Stimulated activated CD8-positive, alpha-beta memory T cell treated with anti-CD3 and anti-CD28 coated beads, Interleukin-4, amount 100 ng/mL, for 1 hour (primary cell): ENCODE measurements around the gene POMGNT1.
"Not testable (repeated sequence)": the region's sequence is repeated elsewhere in the genome, so short reads cannot be mapped to it uniquely, and the experiment has no call there.

Experiments used
- DNase-seq, 2 donors: peaks; one replicate each; pipeline ENCODE4 v3.0.0-alpha.2; 2020; ENCODE audit warnings: low read depth in 2 of 2, low spot score in 1 of 2

Gene POMGNT1

DNA sequence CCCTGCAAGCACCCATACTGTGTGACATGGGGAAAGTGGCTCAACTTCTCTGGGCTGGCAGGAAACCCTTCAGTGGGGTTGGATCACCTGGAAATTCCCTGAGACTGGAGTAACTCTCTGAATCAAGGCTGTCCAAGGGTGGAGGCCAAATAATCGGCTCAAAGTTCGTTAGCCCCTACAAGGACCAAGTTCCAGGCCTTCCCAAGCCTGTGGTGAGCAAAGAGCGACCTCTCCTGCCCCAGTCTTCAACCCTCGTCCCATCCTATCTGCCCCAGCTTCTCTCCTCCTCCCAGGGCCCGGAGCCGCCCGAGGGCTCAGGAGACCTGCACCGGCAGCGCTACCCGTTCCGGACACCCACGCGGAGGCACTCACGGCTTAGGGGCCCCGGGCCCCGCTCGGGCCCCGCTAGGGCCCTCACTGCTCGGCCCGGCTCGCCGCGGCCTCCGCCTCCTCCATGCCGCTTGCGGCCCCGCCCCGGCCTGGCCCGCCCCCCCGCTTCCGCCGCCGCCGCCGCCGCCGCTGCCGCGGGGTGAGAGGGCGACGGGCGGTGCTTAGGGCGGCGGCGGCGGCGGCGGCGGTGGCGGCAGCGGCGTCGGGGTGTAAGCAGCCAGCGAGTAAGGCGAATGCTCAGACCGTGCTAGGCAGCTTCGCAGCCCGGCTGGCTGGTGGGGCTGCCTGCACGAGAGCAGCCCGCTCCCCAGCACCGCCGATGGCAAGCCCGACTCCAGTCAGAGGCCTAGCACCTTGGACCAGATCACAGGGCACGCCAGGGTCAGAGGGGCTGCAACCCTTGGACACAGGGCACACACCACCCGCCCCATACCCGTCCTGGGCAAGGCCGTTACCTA is at the start of gene POMGNT1:
POMGNT1 (minus strand) TSS at position 471 of the 848 bp plus-strand sequence. CDS start 613 bp downstream, outside the sequence.
- peak; percentile 35 to 51 for DNase-seq

DNA sequence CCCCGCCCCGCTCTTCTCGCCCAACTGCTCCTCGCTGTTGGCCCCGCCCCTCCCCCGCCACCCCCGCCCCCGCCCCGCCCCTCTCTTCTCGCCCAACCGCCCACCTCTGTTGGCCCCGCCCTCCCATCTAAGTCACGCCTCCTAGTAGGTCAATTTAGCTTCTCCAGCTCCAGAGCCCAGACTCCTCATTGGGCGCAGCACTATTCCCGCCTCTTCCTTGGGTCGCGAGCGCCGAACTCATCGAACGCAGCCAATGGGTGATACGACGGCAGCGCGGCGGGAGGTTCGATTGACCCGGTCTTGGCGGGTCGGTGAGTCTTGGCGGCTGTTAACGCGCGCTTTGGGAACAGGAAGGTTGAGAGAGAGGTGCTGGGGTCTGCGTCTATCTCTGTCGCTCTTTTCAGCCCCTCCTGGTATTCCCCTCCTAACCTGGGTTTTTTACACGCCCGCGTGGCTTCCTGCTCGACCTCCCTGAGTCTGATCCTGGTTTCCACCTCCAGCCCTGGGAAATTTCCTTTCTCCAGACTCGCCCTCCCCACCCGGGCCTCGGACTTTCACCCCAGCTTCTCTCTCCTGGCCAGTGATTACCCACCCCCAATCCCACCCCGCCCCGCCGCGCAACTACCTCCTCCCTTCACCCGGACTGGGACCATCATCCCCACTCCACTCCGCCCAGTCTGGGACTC is 49.3 kb upstream of the POMGNT1 start, which contains the start of gene RAD54L:
RAD54L (plus strand) TSS at position 328 of the 686 bp plus-strand sequence. CDS start 643 bp downstream, outside the sequence.
- peak; percentile 84 to 91 for DNase-seq

DNA sequence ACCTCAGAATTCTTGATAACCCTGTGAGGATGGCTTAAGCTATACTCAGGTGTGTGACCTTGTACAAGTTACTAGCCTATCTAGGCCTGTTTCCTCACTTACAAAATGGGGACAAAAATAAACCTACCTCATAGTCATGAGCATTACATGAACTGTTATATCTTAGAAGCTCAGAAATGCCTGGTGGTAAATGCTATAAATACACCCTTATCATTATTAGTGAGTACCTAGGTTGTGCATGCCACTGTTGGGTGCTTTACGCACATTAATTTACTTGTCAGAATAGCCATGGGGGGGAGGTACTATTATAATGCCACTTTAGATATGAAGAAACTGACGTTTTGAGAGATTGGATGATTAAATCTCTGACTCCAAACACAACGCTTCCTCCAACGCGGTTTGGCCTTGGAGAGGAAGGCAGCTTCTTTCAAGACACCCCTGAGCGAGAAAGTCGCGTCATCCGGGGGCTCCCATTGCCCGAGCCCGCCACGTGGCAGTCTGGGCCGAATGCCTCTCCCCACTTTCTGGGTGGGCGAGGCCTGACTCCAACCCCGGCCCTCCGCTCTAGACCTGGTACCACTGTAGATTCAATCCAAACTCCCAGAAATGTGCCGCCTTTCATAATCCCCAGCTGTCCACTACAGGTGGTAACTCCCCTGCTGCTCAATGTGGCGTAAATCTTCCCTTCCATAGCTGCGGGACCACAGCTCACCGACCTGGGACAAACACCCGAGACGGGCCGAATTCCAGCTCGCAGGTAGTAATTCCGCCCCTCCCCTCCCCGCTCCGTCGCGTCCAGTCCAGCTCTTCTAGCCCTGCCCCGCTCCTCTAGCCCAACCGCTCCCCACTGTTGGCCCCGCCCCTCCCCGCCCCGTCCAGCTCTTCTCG is 48.6 kb upstream of the POMGNT1 start:
- no peak for DNase-seq

DNA sequence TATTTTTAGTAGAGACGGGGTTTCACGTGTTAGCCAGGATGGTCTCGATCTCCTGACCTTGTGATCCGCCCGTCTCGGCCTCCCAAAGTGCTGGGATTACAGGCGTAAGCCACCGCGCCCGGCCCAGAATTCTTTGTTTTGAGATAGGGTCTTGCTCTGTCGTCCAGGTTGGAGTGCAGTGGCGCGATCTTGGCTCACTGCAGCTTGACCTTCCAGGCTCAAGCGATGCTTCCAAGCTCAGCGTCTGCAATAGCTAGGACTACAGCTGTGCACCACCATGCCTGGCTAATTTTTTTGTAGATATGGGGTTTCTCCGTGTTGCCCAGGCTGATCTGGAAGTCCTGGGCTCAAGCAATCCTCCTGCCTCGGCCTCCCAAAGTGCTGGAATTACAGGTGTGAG is 47.9 kb upstream of the POMGNT1 start:
- not testable (repeated sequence) for DNase-seq

DNA sequence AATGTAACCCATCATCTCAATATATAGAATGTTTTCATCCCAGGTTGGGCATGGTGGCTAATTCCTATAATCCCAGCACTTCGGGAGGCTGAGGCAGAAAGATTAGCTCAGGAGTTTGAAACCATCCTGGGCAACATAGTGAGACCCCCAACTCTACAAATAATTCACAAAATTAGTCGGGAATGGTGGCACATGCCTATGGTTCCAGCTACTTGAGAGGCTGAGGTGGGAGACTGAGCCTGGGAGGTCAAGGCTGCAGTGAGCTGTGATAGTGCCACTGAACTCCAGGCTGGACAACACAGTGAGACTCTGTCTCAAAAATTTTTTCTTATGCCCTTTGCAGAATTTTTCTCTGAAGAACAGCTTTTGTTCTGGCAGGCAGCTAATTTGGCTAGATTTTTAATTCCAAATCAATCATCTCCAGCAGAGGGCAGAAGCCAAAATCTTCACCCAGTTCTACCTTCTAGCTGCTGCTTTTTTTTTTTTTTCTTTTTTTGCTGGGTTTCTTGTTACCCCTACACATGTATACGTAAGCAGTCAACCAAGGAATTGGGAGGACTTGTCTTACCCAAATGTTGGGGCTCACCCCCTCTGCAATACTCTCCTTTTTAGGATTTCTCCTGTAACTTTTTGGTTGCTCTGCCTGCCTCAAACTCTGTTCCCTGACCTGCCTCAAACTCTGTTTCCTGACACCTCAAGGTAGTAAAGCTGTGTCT is 46.6 kb upstream of the POMGNT1 start:
- DNase-seq: no peak

DNA sequence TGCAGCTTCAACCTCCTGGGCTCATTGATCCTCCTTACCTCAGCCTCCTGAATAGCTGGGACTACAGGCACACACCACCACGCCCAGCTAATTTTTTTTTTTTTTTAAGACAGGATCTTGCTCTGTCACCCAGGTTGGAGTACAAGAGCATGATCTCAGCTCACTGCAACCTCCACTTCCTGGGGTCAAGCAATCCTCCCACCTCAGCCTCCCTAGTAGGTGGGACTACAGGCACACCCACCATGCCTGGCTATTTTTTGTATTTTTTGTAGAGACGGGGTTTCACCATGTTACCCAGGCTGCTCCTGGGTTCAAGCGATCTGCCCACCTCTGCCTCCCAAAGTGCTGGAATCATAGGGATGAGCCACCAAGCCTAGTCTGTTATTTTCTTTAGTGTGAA is 45.6 kb upstream of the POMGNT1 start:
- DNase-seq: not testable (repeated sequence)

DNA sequence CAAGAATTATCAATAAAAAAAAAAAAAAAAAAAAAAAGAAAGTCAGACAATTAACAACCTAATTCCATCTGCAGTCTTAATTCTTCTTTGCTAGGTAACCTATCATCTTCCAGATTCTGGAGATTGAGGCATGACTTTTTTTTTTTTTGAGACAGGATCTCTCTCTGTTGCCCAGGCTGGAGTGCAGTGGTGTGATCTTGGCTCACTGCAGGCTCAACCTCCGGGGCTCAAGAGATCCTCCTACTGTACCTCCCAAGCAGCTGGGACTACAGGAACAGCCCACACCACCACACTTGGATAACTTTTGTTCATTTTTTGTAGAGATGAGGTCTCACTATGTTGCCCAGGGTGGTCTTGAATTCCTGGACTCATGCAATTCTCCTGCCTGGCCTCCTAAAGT is 44.7 kb upstream of the POMGNT1 start:
- no peak for DNase-seq

DNA sequence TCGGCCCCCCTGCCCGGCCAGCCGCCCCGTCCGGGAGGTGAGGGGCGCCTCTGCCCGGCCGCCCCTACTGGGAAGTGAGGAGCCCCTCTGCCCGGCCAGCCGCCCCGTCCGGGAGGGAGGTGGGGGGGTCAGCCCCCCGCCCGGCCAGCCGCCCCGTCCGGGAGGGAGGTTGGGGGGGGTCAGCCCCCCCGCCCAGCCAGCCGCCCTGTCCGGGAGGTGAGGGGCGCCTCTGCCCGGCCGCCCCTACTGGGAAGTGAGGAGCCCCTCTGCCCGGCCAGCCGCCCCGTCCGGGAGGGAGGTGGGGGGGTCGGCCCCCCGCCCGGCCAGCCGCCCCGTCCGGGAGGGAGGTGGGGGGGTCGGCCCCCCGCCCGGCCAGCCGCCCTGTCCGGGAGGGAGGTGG is 43.5 kb upstream of the POMGNT1 start:
- DNase-seq: not testable (repeated sequence)

DNA sequence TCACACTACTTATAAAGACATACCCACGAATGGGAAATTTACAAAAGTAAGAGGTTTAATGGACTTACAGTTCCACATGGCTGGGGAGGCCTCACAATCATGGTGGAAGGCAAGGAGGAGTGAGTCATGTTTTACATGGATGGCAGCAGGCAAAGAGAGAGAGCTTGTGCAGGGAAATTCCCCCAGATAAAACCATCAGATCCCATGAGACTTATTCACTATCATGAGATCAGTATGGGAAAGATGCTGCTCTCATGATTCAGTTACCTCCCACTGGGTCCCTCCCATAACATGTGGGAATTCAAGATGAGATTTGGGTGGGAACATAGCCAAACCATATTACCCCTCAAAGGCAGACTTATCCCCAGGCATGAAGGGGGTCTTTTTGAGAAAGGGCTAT is 40.6 kb upstream of the POMGNT1 start:
- DNase-seq: not testable (repeated sequence)

DNA sequence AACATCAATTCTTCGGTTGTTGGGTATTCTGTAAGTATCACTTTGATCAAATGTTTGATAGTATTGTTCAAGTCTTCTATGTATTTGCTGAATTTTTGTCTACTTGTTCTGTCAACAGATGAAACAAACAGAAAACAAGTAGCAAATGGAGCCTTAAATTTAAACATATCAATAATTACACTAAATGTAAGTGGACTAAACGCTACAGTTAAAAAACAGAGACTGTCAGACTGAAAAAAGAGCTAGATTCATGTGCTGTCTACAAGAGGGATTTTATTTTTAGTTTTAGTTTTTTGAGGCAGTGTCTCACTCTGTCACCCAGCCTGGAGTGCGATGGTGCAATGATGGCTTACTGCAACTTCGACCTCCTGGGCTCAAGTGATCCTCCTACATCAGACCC is 38.6 kb upstream of the POMGNT1 start:
- DNase-seq: no peak

DNA sequence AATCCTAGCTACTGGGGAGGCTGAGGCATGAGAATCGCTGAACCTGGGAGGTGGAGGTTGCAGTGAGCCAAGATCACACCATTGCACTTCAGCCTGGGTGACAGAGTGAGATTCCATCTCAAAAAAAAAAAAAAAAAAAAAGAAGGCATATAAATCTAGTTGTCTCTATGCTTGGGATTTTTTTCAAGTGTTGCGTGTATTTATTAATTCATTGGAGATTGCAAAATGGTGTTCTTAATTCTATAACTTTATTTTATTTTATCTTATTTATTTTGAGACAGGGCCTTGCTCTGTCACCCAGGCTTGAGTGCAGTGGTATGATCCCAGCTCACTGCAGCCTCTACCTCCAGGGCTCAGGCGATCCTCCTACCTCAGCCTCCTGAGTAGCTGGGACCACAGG is 33.0 kb upstream of the POMGNT1 start:
- not testable (repeated sequence) for DNase-seq

DNA sequence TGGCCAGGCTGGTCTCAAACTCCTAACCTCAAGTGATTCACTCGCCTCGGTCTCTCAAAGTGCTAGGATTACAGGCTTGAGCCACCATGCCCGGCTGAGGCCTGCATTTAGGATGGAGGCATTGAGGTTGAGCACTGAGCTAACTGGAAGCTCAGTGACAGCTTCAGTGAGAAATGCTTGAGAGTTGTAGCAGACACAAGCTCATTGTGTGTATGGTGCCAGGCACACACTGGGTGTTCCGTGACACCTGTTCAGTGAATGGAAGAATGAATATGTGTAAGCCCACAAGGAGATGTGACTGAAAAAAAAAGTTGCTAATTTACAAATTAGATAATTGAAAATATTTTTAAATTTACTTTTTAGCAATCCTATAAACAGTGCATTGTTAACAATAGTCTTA is 26.7 kb upstream of the POMGNT1 start:
- DNase-seq: no peak

DNA sequence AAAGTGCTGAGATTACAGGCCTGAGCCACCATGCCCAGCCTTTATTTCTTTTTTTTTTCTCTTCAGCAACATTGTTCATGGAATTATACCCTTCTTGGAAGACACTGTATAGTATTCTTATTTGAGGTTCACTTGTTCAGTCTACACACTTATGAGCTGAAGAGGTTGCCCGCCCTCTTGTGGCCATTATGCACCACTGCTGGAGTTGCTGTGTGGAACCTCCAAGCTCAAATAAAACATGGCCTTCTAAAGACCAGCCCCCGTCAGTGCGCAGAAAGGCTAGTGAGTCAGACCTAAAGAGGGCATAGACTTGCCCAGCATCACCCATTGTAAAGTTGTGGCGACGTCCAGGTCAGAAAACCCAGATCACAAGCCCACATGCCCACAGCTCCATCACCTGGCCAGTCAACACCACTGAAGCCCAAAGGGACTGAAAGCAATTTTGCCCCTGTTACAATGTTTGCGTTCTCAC is 25.3 kb upstream of the POMGNT1 start:
- DNase-seq: peak in 1 of 2 donors; percentile 38

DNA sequence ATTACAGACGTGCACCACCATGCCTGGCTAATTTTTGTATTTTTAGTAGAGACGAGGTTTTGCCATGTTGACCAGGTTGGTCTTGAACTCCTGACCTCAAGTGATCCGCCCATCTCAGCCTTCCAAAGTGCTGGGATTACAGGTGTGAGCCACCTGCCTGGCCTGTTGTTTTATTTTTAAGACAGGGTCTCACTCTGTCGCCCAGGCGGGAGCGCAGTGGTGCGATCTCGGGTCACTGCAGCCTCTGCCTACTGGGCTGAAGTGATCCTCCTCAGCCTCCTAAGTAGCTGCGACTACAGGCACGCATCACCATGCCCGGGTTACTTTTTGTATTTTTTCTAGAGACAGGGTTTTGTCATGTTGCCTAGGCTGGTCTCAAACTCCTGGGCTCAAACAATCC is 24.8 kb upstream of the POMGNT1 start:
- DNase-seq: not testable (repeated sequence)

DNA sequence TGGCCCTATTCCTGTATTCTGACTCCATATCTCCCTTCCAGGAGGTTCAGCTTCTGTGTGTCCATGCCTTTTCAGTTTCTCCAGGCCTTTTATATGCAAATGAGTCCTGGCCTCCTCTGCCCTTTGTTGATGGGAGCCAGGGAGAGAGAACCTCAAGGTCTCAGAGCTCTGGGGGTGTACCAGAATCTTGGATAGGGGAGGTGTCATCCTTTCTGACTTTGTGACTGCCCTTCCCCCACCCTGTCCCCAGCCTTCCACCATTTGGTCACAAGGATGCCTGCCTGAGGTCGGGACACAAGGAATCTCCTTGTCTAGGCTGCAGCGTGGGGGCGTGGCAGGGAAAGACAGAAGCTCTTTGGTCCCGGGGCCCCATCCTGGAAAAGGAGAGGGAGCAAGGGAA is 23.5 kb upstream of the POMGNT1 start:
- DNase-seq: no peak

DNA sequence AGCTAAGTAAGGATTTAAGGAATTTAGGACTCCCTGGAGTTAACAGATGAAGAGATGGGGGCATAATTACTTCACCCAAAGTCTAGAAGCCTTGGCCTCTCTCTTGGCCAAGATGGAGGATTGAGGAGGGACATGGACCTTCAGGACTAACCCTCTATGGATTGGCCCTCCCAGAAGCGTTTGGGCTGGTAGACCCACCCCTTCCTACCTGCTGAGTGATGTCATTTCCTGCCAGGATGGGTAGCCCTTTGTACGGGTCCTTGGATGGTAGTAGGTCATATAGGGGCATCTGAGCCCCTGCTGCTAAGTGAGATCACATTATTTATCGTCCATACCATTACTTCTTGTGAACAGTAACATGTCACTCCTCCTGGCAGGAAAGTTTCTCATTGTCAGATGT is 22.6 kb upstream of the POMGNT1 start:
- no peak for DNase-seq

DNA sequence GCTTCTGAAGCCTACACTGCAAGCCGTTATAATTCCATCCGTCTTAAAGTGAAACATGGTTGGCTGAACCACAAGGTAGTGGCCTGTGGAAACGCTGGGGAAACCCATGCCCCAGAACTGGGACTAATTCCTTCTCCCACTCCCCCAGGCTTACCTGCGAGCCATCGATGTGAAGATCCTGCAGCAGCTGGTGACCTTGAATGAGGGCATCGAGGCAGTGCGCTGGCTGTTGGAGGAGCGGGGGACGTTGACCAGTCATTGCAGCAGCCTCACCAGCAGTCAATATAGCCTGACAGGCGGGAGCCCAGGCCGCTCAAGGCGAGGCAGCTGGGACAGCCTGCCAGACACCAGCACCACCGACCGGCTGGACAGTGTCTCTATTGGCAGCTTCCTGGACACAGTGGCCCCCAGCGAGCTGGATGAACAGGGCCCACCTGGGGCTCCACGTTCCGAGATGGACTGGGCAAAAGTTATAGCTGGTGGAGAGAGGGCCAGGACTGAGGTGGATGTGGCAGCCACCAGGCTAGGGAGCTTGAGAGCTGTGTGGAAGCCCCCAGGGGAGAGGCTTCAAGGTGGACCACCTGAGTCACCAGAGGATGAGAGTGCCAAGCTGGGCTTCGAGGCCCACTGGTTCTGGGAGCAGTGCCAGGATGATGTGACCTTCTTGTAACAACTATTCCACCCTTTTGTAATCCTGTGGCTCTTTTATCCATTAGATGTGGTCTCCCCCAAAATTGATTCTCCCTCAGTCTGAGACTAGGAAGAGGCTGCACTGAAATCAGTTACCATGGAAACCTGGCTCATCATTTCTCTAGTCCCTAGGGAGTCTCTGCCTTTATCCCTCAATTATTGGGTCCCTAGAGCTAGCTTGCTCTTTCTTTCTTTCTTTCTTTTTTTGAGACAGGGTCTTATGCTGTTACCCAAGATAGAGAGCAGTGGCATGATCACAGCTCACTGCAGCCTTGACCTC is 21.6 kb upstream of the POMGNT1 start:
- DNase-seq: no peak

DNA sequence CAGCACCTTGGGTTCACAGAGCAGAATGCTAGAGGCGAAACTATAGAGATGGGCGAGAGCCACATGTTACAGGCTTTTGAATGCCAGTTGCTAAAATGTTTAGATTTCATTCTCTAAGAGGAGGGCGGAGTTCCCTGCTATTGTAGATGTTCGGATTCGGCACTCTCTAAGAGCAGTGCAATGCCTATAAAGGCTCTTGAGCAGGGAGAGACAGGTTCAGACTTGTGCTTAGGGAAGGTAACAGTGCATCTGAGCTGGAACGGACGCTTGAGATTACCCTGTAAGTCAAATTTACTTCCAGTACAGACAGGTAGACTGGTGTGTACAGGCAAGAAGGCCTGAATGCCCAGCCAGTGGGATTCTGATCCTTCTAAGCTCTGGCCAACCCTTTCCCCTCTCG is 20.2 kb upstream of the POMGNT1 start:
- no peak for DNase-seq

DNA sequence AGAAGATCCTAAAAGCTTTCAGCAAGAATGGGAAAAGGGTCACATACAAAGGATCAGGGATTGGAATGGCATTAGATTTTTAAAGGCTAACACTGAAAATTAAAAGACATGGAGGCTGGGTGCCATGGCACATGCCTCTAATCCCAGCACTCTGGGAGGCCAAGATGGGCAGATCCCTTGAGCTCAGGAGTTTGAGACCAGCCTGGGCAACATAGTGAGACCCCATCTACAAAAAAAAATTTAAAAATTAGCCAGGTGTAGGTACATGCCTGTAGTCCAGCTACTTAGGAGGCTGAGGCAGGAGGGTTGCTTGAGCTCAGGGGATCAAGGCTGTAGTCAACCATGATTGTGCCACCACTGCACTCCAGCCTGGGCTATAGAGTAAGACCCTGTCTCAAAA is 17.3 kb upstream of the POMGNT1 start:
- no peak for DNase-seq
